Ectodermal cell (in vitro differentiated cells): ENCODE results near the gene SHC4.
A peak's percentile ranks its signal among the peaks of the same experiment; 100 is the strongest.

Experiments
- H3K27ac ChIP-seq: 2 replicates; pipeline ENCODE4 v1.7.0; 2013; ENCODE audit warnings: mild to moderate bottlenecking, low read depth, low read length; ENCODE audit not compliant: insufficient read depth, poor library complexity, severe bottlenecking
- H3K27me3 ChIP-seq: 2 replicates; pipeline ENCODE4 v1.7.0; 2013; ENCODE audit warnings: mild to moderate bottlenecking, low read length; ENCODE audit not compliant: insufficient read depth, control insufficient read depth, poor library complexity, severe bottlenecking
- H3K36me3 ChIP-seq: one replicate; pipeline ENCODE4 v1.7.0; 2013; ENCODE audit warnings: low read length; ENCODE audit not compliant: control insufficient read depth, insufficient read depth
- H3K4me1 ChIP-seq: one replicate; pipeline ENCODE4 v1.7.0; 2013; ENCODE audit warnings: low read length; ENCODE audit not compliant: control insufficient read depth, insufficient read depth
- H3K4me3 ChIP-seq: 2 replicates; pipeline ENCODE4 v1.7.0; 2013; ENCODE audit warnings: low read depth, low read length, control low read depth; ENCODE audit not compliant: insufficient read depth
- H3K9me3 ChIP-seq: 2 replicates; pipeline ENCODE4 v1.7.0; 2013; ENCODE audit warnings: mild to moderate bottlenecking, low read length, moderate library complexity; ENCODE audit not compliant: control insufficient read depth
- WGBS, 2 experiments: methylation state at CpG; one replicate each; pipeline ENCODE4 v1.1.7; 2013; ENCODE audit warnings: missing lambda C conversion rate in 2 of 2; 5-methylcytosine and 5-hydroxymethylcytosine counted together

Gene SHC4

DNA sequence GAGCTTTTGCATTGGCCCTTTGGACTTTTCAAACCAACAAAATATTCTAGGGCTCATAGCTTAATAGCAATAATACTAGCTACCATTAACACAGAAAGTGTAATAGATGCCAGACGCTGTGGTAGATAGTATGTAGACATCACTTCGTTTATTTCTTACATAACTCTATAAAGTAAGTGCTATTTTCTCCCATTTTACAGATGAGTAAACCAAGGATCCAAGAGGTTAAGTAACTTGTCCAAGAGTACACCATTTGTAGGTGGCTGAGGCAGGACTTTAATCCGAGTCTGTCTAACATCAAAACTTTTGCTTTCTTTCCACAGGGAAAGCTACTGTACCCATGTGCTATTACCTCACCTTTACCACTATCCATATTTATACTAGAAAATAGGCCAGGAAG lies 73.8 kb downstream of the SHC4 start:
- H3K4me3 ChIP-seq = no peak overlapping the region
- no peaks in the 10 kb centered on the region for H3K27me3 ChIP-seq
- no peaks in the 10 kb centered on the region for H3K36me3 ChIP-seq
- H3K4me1 ChIP-seq = no peaks in the 10 kb centered on the region
- 95 to 100% methylated on average over 1 to 3 of the region's 3 CpGs for WGBS, 2 experiments
- no peak overlapping the region for H3K27ac ChIP-seq
- no peaks in the 10 kb centered on the region for H3K9me3 ChIP-seq

DNA sequence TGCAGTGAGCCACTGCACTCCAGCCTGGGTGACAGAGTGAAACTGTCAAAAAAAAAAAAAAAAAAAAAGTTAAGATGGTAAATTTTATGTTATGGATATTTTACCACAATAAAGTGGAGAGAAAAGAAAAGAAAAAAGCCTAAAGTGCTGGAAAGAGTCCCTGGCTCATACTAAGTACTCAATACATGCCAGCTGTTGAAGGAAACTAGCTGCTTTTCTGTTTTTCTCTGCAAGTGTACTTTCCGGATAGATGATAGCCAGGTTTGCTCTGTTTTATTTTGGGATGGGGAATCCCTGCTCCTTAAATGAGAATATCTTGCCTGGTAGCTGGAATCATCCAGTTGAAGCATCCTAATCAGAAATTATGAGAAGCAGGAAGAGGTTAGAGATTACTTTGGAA lies 74.9 kb downstream of the SHC4 start:
- H3K27ac ChIP-seq = no peak overlapping the region
- H3K36me3 ChIP-seq = no peaks in the 10 kb centered on the region
- no peak overlapping the region for H3K4me3 ChIP-seq
- H3K27me3 ChIP-seq = no peaks in the 10 kb centered on the region
- no peaks in the 10 kb centered on the region for H3K9me3 ChIP-seq
- H3K4me1 ChIP-seq = no peaks in the 10 kb centered on the region
- 97 to 100% methylated on average over 1 of the region's 1 CpG for WGBS, 2 experiments

DNA sequence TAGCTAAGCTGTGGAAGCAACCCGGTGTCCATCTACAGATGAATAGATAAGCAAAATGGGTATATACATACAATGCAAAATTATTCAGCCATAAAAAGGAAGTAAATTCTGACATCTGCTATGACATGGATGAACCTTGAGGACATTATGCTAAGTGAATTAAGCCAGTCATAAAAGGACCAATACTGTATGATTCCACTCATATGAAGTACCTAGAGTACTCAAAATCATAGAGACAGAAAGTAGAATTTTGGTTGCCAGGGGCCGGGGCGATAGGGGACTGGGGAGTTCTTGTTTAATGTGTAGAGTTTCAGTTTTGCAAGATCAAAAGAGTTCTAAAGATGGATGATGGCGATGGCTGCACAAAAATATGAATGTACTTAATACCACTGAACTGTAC lies 75.5 kb downstream of the SHC4 start:
- H3K9me3 ChIP-seq = no peaks in the 10 kb centered on the region
- 88 to 92% methylated on average over 3 to 4 of the region's 4 CpGs for WGBS, 2 experiments
- H3K27me3 ChIP-seq = no peaks in the 10 kb centered on the region
- H3K36me3 ChIP-seq = no peaks in the 10 kb centered on the region
- H3K4me1 ChIP-seq = no peaks in the 10 kb centered on the region
- no peak overlapping the region for H3K27ac ChIP-seq
- H3K4me3 ChIP-seq = no peak overlapping the region

DNA sequence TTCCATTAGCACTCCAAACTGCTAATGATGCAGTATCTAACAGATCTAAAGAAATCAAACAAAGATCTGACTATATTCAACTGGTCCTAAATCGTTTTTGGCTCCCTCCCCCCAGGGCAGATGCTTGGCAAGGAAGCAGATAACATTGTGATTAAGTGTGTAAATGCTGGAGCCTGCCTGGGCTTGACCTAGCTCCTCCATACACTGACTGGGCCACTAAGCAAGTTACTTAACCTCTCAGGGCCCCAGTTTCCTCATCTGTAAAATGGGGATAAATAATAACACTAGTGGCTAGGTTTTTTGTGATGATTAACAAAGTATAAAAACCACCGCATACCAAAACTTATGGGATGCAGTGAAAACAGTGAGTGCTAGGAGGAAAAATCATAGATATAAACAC lies 76.6 kb downstream of the SHC4 start:
- 79 to 88% methylated on average over 1 to 2 of the region's 2 CpGs for WGBS, 2 experiments
- H3K9me3 ChIP-seq = no peaks in the 10 kb centered on the region
- H3K4me1 ChIP-seq = no peaks in the 10 kb centered on the region
- H3K27me3 ChIP-seq = no peaks in the 10 kb centered on the region
- no peak overlapping the region for H3K27ac ChIP-seq
- H3K4me3 ChIP-seq = no peak overlapping the region
- H3K36me3 ChIP-seq = no peaks in the 10 kb centered on the region

DNA sequence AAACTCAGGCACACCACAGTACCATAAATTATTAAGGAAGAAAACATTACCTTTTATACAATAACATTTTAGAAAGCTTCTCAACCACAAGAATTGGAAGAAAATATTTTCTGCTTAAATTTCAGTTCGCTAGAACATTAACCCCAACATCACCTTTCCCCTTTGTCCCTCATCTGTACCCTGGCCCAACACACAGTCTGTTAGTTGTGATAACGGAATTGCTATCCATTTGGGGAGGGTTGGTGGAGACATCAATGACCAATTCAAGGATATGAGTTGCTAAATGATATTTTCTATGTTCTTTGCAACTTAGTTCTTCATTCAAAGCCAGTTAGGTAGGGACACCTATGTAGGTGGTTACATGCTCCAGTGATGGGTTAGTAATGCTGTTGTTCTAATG lies 80.0 kb downstream of the SHC4 start:
- WGBS, 2 experiments = 90 to 100% methylated on average over 2 of the region's 2 CpGs
- no peak overlapping the region for H3K27ac ChIP-seq
- H3K9me3 ChIP-seq = no peaks in the 10 kb centered on the region
- no peaks in the 10 kb centered on the region for H3K4me1 ChIP-seq
- H3K36me3 ChIP-seq = no peaks in the 10 kb centered on the region
- H3K27me3 ChIP-seq = no peaks in the 10 kb centered on the region
- no peak overlapping the region for H3K4me3 ChIP-seq

DNA sequence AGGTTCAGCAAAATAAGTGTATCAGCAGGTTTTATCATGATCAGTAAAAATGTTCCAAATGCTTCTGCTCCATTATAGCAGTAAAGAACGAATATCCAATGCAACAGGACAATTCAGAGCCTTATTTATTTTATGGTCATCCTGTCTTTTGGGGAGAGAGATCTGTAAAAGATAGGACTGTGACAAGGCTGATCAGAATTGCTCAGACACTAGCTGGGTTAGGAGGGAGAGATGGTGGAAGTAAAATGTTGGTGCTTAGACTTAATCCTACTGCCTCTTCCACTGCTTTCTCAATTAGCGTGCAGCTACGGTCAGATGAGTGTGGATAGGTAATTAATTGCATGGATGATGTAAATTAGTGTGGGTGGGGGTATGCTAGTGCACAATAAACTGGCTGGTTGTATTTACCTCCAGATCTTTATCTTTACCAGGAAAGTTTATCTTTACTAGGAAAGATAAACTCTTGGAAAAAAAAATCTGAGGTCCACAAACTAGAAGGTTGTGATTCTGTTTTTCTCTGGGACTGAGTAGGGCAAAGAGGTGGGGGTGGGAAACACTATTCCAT lies 83.6 kb downstream of the SHC4 start:
- no peaks in the 10 kb centered on the region for H3K27me3 ChIP-seq
- H3K4me1 ChIP-seq = no peaks in the 10 kb centered on the region
- no peak overlapping the region for H3K4me3 ChIP-seq
- 78 to 87% methylated on average over 3 of the region's 3 CpGs for WGBS, 2 experiments
- H3K9me3 ChIP-seq = no peaks in the 10 kb centered on the region
- no peak overlapping the region for H3K27ac ChIP-seq
- H3K36me3 ChIP-seq = no peaks in the 10 kb centered on the region

DNA sequence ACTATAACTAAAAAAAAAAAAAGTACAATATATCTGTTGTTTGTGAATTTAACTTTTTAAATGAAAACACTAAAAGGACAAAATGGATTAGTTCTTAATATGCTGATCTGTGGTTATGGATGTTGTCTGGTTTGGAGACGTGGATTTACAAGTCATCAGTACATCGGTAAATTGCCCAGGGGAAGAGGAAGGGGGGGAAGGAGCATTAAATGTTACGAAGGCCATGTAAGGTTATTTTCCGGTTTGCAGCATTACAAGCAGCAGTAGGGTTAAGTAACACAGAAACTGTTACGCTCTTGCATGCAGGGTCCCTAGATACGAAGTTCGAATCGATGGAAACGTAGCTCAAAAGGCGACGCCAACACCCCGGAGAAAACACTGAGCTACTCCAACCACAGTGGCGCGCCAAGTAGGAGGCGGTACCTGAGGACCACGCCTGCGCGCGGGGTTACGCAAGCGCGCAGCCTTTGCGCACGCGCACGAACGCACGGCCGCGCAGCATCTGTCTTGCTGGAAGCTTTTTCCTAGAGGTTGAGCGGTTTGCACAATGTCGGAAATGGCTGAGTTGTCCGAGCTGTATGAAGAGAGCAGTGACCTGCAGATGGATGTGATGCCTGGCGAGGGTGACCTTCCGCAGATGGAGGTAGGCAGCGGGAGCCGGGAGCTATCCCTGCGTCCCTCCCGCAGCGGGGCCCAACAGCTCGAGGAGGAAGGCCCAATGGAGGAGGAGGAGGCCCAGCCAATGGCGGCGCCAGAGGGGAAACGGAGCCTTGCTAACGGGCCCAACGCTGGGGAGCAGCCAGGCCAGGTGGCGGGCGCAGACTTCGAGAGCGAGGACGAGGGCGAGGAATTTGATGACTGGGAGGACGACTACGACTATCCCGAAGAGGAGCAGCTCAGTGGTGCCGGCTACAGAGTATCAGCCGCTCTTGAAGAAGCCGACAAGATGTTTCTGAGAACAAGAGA lies 85.8 kb downstream of the SHC4 start, which contains the start of gene EID1:
Gene EID1, plus strand, starts transcription at position 505 of the 966 bp plus-strand sequence. Its CDS starts 43 bp downstream, at position 548.
- no peaks in the 10 kb centered on the region for H3K9me3 ChIP-seq
- 0 to 1% methylated on average over 58 of the region's 58 CpGs for WGBS, 2 experiments
- no peaks in the 10 kb centered on the region for H3K4me1 ChIP-seq
- H3K4me3 ChIP-seq = peak within 1 kb of the TSS; percentile 79
- no peaks in the 10 kb centered on the region for H3K27me3 ChIP-seq
- H3K36me3 ChIP-seq = no peaks in the 10 kb centered on the region
- peak within 1 kb of the TSS; percentile 85 for H3K27ac ChIP-seq

DNA sequence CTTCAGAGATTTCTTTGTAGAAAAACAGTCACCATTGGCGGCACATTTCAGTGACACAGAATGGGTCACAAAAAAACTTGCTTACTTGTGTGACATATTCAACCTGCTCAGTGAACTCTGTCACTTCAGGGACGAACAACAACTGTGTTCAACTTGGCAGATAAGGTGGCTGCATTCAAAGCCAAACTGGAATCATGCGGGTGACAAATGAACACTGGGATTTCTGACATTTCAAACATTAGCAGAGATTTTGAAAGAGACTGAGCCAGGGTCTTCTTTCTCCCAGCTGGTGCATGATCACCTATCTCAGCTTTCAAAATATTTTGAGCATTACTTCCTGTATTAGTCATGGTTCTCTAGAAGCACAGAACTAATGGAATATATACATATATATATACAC lies 87.7 kb downstream of the SHC4 start:
- Histone ChIP-seq H3K27ac (no peak overlapping the region), H3K4me3 (no peak overlapping the region), H3K4me1 (no peaks in the 10 kb centered on the region), H3K9me3 (no peaks in the 10 kb centered on the region), H3K36me3 (no peaks in the 10 kb centered on the region), H3K27me3 (no peaks in the 10 kb centered on the region)
- WGBS, 2 experiments = 91 to 93% methylated on average over 3 of the region's 3 CpGs

DNA sequence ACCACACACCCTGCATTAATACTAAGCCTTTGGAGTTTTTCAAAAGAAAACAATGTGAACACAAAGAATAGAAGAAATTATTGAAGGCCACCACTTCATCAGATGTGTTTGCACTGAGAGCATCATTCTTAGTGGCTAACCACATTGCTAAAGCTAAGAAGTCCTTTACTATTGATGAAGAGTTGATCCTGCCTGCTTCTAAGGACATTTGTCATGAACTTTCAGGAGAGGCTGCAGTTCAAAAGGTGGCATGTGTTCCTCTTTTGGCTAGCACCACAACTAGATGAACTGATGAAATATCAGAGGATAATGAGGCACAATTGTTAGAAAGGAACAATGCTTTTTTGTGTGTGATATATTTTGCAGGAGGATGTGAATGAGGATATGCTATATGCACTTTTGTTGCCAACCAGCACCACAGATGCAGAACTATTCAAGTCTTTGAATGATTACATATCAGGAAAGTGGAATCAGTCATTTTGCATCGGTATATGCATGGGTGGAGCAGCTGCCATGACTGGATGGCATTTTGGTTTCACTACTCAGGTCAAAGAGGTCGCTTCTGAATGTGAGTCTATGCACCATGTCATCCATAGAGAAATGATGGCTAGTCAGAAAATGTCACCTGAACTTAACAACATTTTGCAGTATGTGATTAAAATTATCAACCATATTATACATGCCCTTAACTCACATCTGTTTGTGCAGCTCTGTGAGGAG lies 88.3 kb downstream of the SHC4 start:
- no peaks in the 10 kb centered on the region for H3K27me3 ChIP-seq
- no peak overlapping the region for H3K27ac ChIP-seq
- no peak overlapping the region for H3K4me3 ChIP-seq
- WGBS, 2 experiments = 80 to 88% methylated on average over 2 of the region's 2 CpGs
- no peaks in the 10 kb centered on the region for H3K36me3 ChIP-seq
- H3K4me1 ChIP-seq = no peaks in the 10 kb centered on the region
- no peaks in the 10 kb centered on the region for H3K9me3 ChIP-seq

DNA sequence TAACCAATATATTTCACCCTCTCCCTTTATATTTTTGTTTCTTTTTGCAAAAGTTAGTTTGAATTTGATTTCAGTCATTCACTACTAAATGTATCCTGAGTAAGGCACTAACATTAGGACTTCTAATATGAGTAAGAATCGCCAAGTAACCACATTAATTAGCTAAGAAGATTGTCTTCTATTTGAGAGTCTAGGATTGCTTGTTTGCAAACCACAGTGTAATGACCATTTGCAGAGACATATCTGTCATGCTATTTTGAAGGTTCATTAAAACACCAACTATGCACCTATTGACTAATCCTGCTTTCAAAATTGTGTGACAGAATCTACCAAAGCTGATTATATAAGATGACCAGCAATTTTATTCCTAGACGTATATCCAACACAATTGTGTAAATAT lies 91.1 kb downstream of the SHC4 start:
- 67 to 90% methylated on average over 1 to 2 of the region's 2 CpGs for WGBS, 2 experiments
- no peaks in the 10 kb centered on the region for H3K36me3 ChIP-seq
- no peak overlapping the region for H3K4me3 ChIP-seq
- H3K9me3 ChIP-seq = no peaks in the 10 kb centered on the region
- H3K27me3 ChIP-seq = no peaks in the 10 kb centered on the region
- H3K4me1 ChIP-seq = no peaks in the 10 kb centered on the region
- H3K27ac ChIP-seq = no peak overlapping the region
